ENCODE data around the gene UBE2H. TPM values are rescaled to one million over a fixed set of nuclear protein-coding genes. Genes with fewer than 3 reads are reported as not detected.

Gene UBE2H
- total RNA-seq, 2 donors from 2014 or later: 72.6 to 81.8 TPM

- TF ChIP-seq CTCF (IDR thresholded peaks at IDR 0.05): no peak
- no peak overlapping the region for H3K4me3 ChIP-seq
- H3K36me3 ChIP-seq: peaks cover 9% of the 10 kb centered on the region
- H3K4me1 ChIP-seq: peaks cover 0 to 16% of the 10 kb centered on the region in 2 donors
- DNase-seq (ENCODE audit: low spot score): peak; percentile 18
- no peaks in the 10 kb centered on the region for H3K9me3 ChIP-seq
- H3K27me3 ChIP-seq: no peaks in the 10 kb centered on the region
- H3K27ac ChIP-seq: no peak overlapping the region
These were observed 12.4 kb downstream of the UBE2H start for GRCh38 chr7:129940329-129940728.

GRCh38 chr7:129939881-129940280 is 12.9 kb downstream of the UBE2H start:
- no peak for DNase-seq (ENCODE audit: low spot score)

GRCh38 chr7:129933627-129934026 is 19.1 kb downstream of the UBE2H start:
- TF ChIP-seq CTCF (IDR thresholded peaks at IDR 0.05): no peak
- no peak for DNase-seq (ENCODE audit: low spot score)
- Histone ChIP-seq H3K9me3 (no peaks in the 10 kb centered on the region), H3K27ac (no peak overlapping the region), H3K27me3 (no peaks in the 10 kb centered on the region), H3K36me3 (peaks cover 21% of the 10 kb centered on the region), H3K4me1 (no peaks in the 10 kb centered on the region), H3K4me3 (no peak overlapping the region)

More at GRCh38 chr7:129939881-129940280, 12.9 kb downstream of the UBE2H start:
- peaks cover 9% of the 10 kb centered on the region for H3K36me3 ChIP-seq
- no peak for TF ChIP-seq CTCF (IDR thresholded peaks at IDR 0.05)
- peaks cover 0 to 16% of the 10 kb centered on the region in 2 donors for H3K4me1 ChIP-seq
- H3K4me3 ChIP-seq: no peak overlapping the region
- H3K27ac ChIP-seq: no peak overlapping the region
- no peaks in the 10 kb centered on the region for H3K27me3 ChIP-seq
- no peaks in the 10 kb centered on the region for H3K9me3 ChIP-seq

- H3K36me3 ChIP-seq: peaks cover 14% of the 10 kb centered on the region
- no peak for DNase-seq (ENCODE audit: low spot score)
- H3K9me3 ChIP-seq: no peaks in the 10 kb centered on the region
- no peak overlapping the region for H3K4me3 ChIP-seq
- no peak overlapping the region for H3K27ac ChIP-seq
- no peaks in the 10 kb centered on the region for H3K27me3 ChIP-seq
- TF ChIP-seq CTCF (IDR thresholded peaks at IDR 0.05): no peak
- peaks cover 0 to 35% of the 10 kb centered on the region in 2 donors for H3K4me1 ChIP-seq
These were observed 26.1 kb downstream of the UBE2H start for GRCh38 chr7:129926618-129927017.

GRCh38 chr7:129925416-129926002 is 27.3 kb downstream of the UBE2H start:
- H3K4me3 ChIP-seq: no peak overlapping the region
- TF ChIP-seq CTCF (IDR thresholded peaks at IDR 0.05): no peak
- H3K27me3 ChIP-seq: no peaks in the 10 kb centered on the region
- peaks cover 0 to 35% of the 10 kb centered on the region in 2 donors for H3K4me1 ChIP-seq
- H3K36me3 ChIP-seq: peaks cover 14% of the 10 kb centered on the region
- peak overlapping the region in 1 of 2 donors; percentile 49 for H3K27ac ChIP-seq
- no peak for DNase-seq (ENCODE audit: low spot score)
- H3K9me3 ChIP-seq: no peaks in the 10 kb centered on the region

GRCh38 chr7:129924602-129925001 is 28.2 kb downstream of the UBE2H start:
- Histone ChIP-seq H3K4me1 (peaks cover 0 to 35% of the 10 kb centered on the region in 2 donors), H3K36me3 (peaks cover 13% of the 10 kb centered on the region), H3K9me3 (no peaks in the 10 kb centered on the region), H3K27me3 (no peaks in the 10 kb centered on the region), H3K4me3 (no peak overlapping the region), H3K27ac (peak overlapping the region in 1 of 2 donors; percentile 1)
- no peak for TF ChIP-seq CTCF (IDR thresholded peaks at IDR 0.05)
- DNase-seq (ENCODE audit: low spot score): no peak

All from right atrium auricular region (tissue), 2 donors.